Measurements from ENCODE around the gene UBR4.

UBR4 gene

GRCh38 chr1:19089524-19089923 lies 120.5 kb downstream of the UBR4 start:
- no peak for DNase-seq (ENCODE audit: low spot score)

- DNase-seq (ENCODE audit: low spot score): no peak
Observed at GRCh38 chr1:19088717-19089442, 121.2 kb downstream of the UBR4 start.

- no peak for DNase-seq (ENCODE audit: low spot score)
Observed at GRCh38 chr1:19087737-19088594, 122.1 kb downstream of the UBR4 start.

GRCh38 chr1:19087017-19087736 lies 122.9 kb downstream of the UBR4 start:
- no peak for DNase-seq (ENCODE audit: low spot score)

- DNase-seq (ENCODE audit: low spot score): no peak
Observed at GRCh38 chr1:19086176-19086875, 123.7 kb downstream of the UBR4 start.

- no peak for DNase-seq (ENCODE audit: low spot score)
Observed at GRCh38 chr1:19084206-19084738, 125.8 kb downstream of the UBR4 start.

- DNase-seq (ENCODE audit: low spot score): no peak
Observed at GRCh38 chr1:19083081-19083480, 127.0 kb downstream of the UBR4 start.

GRCh38 chr1:19081218-19081893 lies 128.7 kb downstream of the UBR4 start:
- DNase-seq (ENCODE audit: low spot score): peak; percentile 79

- DNase-seq (ENCODE audit: low spot score): peak; percentile 38
Observed at GRCh38 chr1:19080721-19081120, 129.3 kb downstream of the UBR4 start.

- DNase-seq (ENCODE audit: low spot score): no peak
Observed at GRCh38 chr1:19079541-19080472, 130.3 kb downstream of the UBR4 start.

- DNase-seq (ENCODE audit: low spot score): no peak
Observed at GRCh38 chr1:19078536-19078935, 131.5 kb downstream of the UBR4 start.

- no peak for DNase-seq (ENCODE audit: low spot score)
Observed at GRCh38 chr1:19076841-19077616, 133.0 kb downstream of the UBR4 start.

- DNase-seq (ENCODE audit: low spot score): no peak
Observed at GRCh38 chr1:19074902-19075721, 135.0 kb downstream of the UBR4 start.

- DNase-seq (ENCODE audit: low spot score): no peak
Observed at GRCh38 chr1:19074361-19074901, 135.6 kb downstream of the UBR4 start.

- peak; percentile 21 for DNase-seq (ENCODE audit: low spot score)
Observed at GRCh38 chr1:19073311-19074186, 136.5 kb downstream of the UBR4 start.

- DNase-seq (ENCODE audit: low spot score): no peak
Observed at GRCh38 chr1:19072285-19072981, 137.6 kb downstream of the UBR4 start.

Measured in AG08395 (cell line).